HepG2 (cell line): ENCODE data around the gene HEPACAM. TPM values are rescaled to one million over a fixed set of nuclear protein-coding genes. Genes with fewer than 3 reads are reported as not detected.
A peak's percentile ranks its signal among the peaks of the same experiment; 100 is the strongest.

ENCODE experiments used
- CHD2 ChIP-seq: IDR thresholded peaks from 2 replicates; pipeline ENCODE4 v1.6.1; 2011; ENCODE audit warnings: low read depth, low read length, improper control_type of control experiment
- HNRNPLL ChIP-seq: fragments of 200-400 bp; formaldehyde crosslinking; IDR thresholded peaks from 2 replicates; pipeline ENCODE4 v1.6.1; 2017; ENCODE audit warnings: mild to moderate bottlenecking, low read depth, low read length; ENCODE audit not compliant: poor library complexity, severe bottlenecking
- JARID2 ChIP-seq: sonication (generic); formaldehyde crosslinking; IDR thresholded peaks from 2 replicates; pipeline ENCODE4 v1.8.1; 2023; ENCODE audit warnings: missing genetic modification reagents, inconsistent platforms; ENCODE audit not compliant: insufficient replicate concordance
- KAT8 ChIP-seq: IDR thresholded peaks from 2 replicates; pipeline ENCODE4 v1.6.1; 2016; ENCODE audit warnings: missing genetic modification reagents, missing compliant biosample characterization
- MAZ ChIP-seq, 2 experiments: sonication (generic) in 1 of 2; formaldehyde crosslinking in 1 of 2; IDR thresholded peaks; 2 replicates each; pipeline versions ENCODE4 v1.5.0 to v1.6.1; 2012 to 2020; ENCODE audit warnings: low read depth in 2 of 2, mild to moderate bottlenecking in 2 of 2, borderline replicate concordance in 1 of 2, improper control_type of control experiment in 1 of 2, low read length in 1 of 2, missing genetic modification reagents in 1 of 2, moderate library complexity in 1 of 2
- MIXL1 ChIP-seq: IDR thresholded peaks from 2 replicates; pipeline ENCODE4 v1.6.1; 2016
- NONO ChIP-seq, 2 experiments: fragments of 450-650 bp in 1 of 2; sonication (generic) in 1 of 2; formaldehyde crosslinking in 1 of 2; IDR thresholded peaks in 1 of 2; conservative IDR thresholded peaks in 1 of 2; 2 replicates each; pipeline versions ENCODE4 v1.6.1 to v1.8.0; 2017 to 2022; ENCODE audit warnings: mild to moderate bottlenecking in 1 of 2, missing genetic modification reagents in 1 of 2, moderate library complexity in 1 of 2
- PPARG ChIP-seq: conservative IDR thresholded peaks from 2 replicates; pipeline ENCODE4 v1.6.1; 2016; ENCODE audit warnings: missing biosample characterization, missing genetic modification reagents
- THAP11 ChIP-seq: IDR thresholded peaks from 2 replicates; pipeline ENCODE4 v1.6.1; 2016; ENCODE audit warnings: missing biosample characterization, missing genetic modification reagents
- U2AF2 ChIP-seq: fragments of 200-400 bp; formaldehyde crosslinking; IDR thresholded peaks from 2 replicates; pipeline ENCODE4 v1.6.1; 2017; ENCODE audit warnings: low read depth, mild to moderate bottlenecking, low read length
- YEATS4 ChIP-seq: sonication (generic); formaldehyde crosslinking; IDR thresholded peaks from 2 replicates; pipeline ENCODE4 v1.4.0; 2020; ENCODE audit warnings: missing genetic modification reagents, borderline replicate concordance
- ZFY ChIP-seq: sonication (generic); formaldehyde crosslinking; IDR thresholded peaks from 2 replicates; pipeline ENCODE4 v1.4.0; 2020; ENCODE audit warnings: missing genetic modification reagents
- ZNF296 ChIP-seq: sonication (generic); formaldehyde crosslinking; conservative IDR thresholded peaks from 2 replicates; pipeline ENCODE4 v1.5.0; 2020; ENCODE audit warnings: mild to moderate bottlenecking, missing genetic modification reagents
- ZNF333 ChIP-seq: sonication (generic); formaldehyde crosslinking; IDR thresholded peaks from 2 replicates; pipeline ENCODE4 v1.4.0; 2020; ENCODE audit warnings: mild to moderate bottlenecking, missing genetic modification reagents, borderline replicate concordance
- ZNF350 ChIP-seq: sonication (generic); formaldehyde crosslinking; IDR thresholded peaks from 2 replicates; pipeline ENCODE4 v1.4.0; 2020; ENCODE audit warnings: mild to moderate bottlenecking, low read depth, missing genetic modification reagents, borderline replicate concordance
- ZNF432 ChIP-seq: sonication (generic); formaldehyde crosslinking; IDR thresholded peaks from 2 replicates; pipeline ENCODE4 v1.5.0; 2020; ENCODE audit warnings: missing genetic modification reagents, mild to moderate bottlenecking, borderline replicate concordance
- ZNF441 ChIP-seq: sonication (generic); formaldehyde crosslinking; IDR thresholded peaks from 2 replicates; pipeline ENCODE4 v1.7.0; 2021; ENCODE audit warnings: missing genetic modification reagents, borderline replicate concordance
- ZNF468 ChIP-seq: sonication (generic); formaldehyde crosslinking; IDR thresholded peaks from 2 replicates; pipeline ENCODE4 v1.8.0; 2022; ENCODE audit warnings: mild to moderate bottlenecking, moderate library complexity, missing genetic modification reagents
- polyA plus RNA-seq, 8 experiments: library from polyadenylated mRNA; depleted of rRNA in 3 of 8; stranded (reverse) in 7 of 8; unstranded in 1 of 8; fragments of >200 nt; fragmentation: Illumina TruSeq in 4 of 8; extraction: Trizol in 4 of 8; gene quantifications; 2 replicates each; pipeline versions ENCODE4 v1.2.1 to v1.2.3, GENCODE V29; 2011 to 2016; ENCODE audit warnings: low read depth in 4 of 8, missing spikeins in 1 of 8, mixed read lengths in 1 of 8; ENCODE audit not compliant: insufficient read depth in 1 of 8
- total RNA-seq, 5 experiments: library from RNA; depleted of rRNA; stranded (reverse); fragments of >200 nt; fragmentation: Illumina TruSeq; extraction: Trizol; gene quantifications; 2 replicates each; pipeline ENCODE4 v1.2.3, GENCODE V29; 2016; ENCODE audit warnings: low read depth in 1 of 5
- TF ChIP-seq, protein P1 (sequence below): sonication (generic); formaldehyde crosslinking; IDR thresholded peaks from 2 replicates; pipeline ENCODE4 v1.8.0; 2022; ENCODE audit warnings: low read depth, missing genetic modification reagents
- TF ChIP-seq, protein P2 (sequence below): sonication (generic); formaldehyde crosslinking; IDR thresholded peaks from 2 replicates; pipeline ENCODE4 v1.4.0; 2020; ENCODE audit warnings: missing genetic modification reagents, borderline replicate concordance
- TF ChIP-seq, protein P3 (sequence below): sonication (generic); formaldehyde crosslinking; IDR thresholded peaks from 2 replicates; pipeline ENCODE4 v1.5.1; 2020; ENCODE audit warnings: mild to moderate bottlenecking, missing genetic modification reagents, moderate library complexity
- TF ChIP-seq, protein P4 (sequence below): sonication (generic); formaldehyde crosslinking; IDR thresholded peaks from 2 replicates; pipeline ENCODE4 v1.5.0; 2020; ENCODE audit warnings: missing genetic modification reagents

Gene HEPACAM
- total and polyA plus RNA-seq, 2 of the 13 experiments (the other 11 are each of a cell fraction or from before 2014, with no cell fraction given): 66.9 to 121 TPM

DNA sequence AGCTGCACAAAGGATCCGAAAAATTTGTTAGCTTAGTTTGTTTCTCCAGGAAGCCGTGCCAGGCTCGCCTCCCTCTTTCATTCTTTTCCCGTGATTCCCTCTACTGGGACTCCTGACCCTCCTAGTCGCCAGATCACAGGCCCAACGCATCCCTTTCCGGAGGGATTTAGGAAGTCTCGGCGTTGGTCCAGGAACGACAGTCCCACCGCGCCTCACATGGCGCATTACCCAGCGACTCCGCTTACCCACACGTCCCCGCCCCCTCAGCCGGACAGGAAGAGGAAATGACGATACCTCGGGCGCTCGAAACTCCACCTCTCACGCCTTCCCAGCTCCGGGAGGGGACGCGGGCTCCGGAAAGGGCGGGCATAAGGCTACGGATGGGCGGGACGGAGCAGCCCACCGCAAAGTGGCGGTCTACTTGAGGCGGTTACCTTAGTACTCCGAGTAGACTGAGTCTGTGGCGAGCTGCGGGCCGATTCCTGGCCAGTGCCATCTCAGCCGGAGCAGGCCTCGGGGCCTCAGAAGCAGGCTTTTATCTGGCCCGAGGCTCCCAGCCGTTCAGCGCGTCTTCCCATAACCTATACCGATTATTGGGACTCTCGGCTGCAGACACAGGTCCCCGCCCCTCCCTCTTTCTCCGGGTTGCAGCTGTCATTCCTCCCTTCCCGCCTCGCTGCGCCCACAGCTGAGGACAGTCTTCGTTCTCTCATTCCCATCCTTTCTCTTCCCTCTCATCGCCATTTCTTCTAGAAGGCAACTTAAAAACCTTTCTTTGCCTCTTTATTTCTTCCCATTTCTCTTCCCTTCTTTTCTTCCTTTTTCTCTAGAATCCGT lies 18.1 kb upstream of the HEPACAM start, which contains the start of gene CCDC15 (continued):
- TF ChIP-seq, protein P1, sequence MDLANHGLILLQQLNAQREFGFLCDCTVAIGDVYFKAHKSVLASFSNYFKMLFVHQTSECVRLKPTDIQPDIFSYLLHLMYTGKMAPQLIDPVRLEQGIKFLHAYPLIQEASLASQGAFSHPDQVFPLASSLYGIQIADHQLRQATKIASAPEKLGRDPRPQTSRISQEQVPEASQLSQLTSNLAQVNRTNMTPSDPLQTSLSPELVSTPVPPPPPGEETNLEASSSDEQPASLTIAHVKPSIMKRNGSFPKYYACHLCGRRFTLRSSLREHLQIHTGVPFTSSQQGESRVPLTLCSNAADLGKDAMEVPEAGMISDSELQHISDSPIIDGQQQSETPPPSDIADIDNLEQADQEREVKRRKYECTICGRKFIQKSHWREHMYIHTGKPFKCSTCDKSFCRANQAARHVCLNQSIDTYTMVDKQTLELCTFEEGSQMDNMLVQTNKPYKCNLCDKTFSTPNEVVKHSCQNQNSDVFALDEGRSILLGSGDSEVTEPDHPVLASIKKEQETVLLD (CRISPR knock-in tag): peak; percentile 44; the same call in 1 of the 2 replicates
- TF ChIP-seq ZNF441 (peak; percentile 60; the same call in 1 of the 2 replicates), YEATS4 (peak; percentile 86), THAP11 (CRISPR knock-in tag) (peak; percentile 90), JARID2 (CRISPR knock-in tag) (no peak), ZNF296 (CRISPR knock-in tag) (no peak), ZNF333 (CRISPR knock-in tag) (0 out of 2 replicates have a peak, but pooled peaks have one; percentile 31), HNRNPLL (peak; percentile 92), ZNF432 (CRISPR knock-in tag) (no peak), CHD2 (no peak), ZNF350 (peak; percentile 86; the same call in 1 of the 2 replicates), NONO (IDR thresholded peaks at IDR 0.05) (no peak), NONO (CRISPR knock-in tag; conservative IDR thresholded peaks at IDR 0.05) (peak; percentile 77), MIXL1 (CRISPR knock-in tag) (no peak), KAT8 (CRISPR knock-in tag) (peak; percentile 95), PPARG (CRISPR knock-in tag) (no peak), U2AF2 (no peak), ZNF468 (CRISPR knock-in tag) (no peak), ZFY (CRISPR knock-in tag) (peak; percentile 83), MAZ (IDR thresholded peaks at IDR 0.05; ENCODE audit: borderline replicate concordance, low read depth, low read length) (0 out of 2 replicates have a peak, but pooled peaks have one; percentile 23), MAZ (CRISPR knock-in tag; IDR thresholded peaks at IDR 0.05; ENCODE audit: low read depth) (peak; percentile 74)
- TF ChIP-seq, protein P2, sequence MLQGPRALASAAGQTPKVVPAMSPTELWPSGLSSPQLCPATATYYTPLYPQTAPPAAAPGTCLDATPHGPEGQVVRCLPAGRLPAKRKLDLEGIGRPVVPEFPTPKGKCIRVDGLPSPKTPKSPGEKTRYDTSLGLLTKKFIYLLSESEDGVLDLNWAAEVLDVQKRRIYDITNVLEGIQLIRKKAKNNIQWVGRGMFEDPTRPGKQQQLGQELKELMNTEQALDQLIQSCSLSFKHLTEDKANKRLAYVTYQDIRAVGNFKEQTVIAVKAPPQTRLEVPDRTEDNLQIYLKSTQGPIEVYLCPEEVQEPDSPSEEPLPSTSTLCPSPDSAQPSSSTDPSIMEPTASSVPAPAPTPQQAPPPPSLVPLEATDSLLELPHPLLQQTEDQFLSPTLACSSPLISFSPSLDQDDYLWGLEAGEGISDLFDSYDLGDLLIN (CRISPR knock-in tag): peak; percentile 33; the same call in 1 of the 2 replicates
- TF ChIP-seq, protein P3, sequence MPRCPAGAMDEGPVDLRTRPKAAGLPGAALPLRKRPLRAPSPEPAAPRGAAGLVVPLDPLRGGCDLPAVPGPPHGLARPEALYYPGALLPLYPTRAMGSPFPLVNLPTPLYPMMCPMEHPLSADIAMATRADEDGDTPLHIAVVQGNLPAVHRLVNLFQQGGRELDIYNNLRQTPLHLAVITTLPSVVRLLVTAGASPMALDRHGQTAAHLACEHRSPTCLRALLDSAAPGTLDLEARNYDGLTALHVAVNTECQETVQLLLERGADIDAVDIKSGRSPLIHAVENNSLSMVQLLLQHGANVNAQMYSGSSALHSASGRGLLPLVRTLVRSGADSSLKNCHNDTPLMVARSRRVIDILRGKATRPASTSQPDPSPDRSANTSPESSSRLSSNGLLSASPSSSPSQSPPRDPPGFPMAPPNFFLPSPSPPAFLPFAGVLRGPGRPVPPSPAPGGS (CRISPR knock-in tag): peak; percentile 65; the same call in 1 of the 2 replicates
- TF ChIP-seq, protein P4, sequence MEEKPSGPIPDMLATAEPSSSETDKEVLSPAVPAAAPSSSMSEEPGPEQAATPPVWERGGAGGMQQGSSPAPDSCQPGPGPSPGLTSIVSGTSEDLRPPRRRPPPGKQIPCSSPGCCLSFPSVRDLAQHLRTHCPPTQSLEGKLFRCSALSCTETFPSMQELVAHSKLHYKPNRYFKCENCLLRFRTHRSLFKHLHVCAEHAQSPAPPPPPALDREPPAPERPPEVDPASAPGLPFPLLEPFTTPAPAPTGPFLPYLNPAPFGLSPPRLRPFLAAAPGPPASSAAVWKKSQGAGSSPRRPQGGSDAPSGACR (CRISPR knock-in tag): no peak
